ENCODE results near the gene DENND4A.

DENND4A gene

GRCh38 chr15:65638109-65638508 lies 154.0 kb downstream of the DENND4A start:
- TF ChIP-seq ZNF70 (CRISPR knock-in tag; IDR thresholded peaks at IDR 0.05) = no peak
- no peak for TF ChIP-seq TOX (CRISPR knock-in tag; IDR thresholded peaks at IDR 0.05; ENCODE audit: borderline replicate concordance)
- TF ChIP-seq RARB (CRISPR knock-in tag; IDR thresholded peaks at IDR 0.05) = no peak
- peak; percentile 33 for ATAC-seq

GRCh38 chr15:65634356-65634755 lies 157.7 kb downstream of the DENND4A start:
- no peak for ATAC-seq
- TF ChIP-seq ZNF565 (CRISPR knock-in tag; conservative IDR thresholded peaks at IDR 0.05; ENCODE audit: low read depth) (no peak), ARNTL (CRISPR knock-in tag; IDR thresholded peaks at IDR 0.05; ENCODE audit: borderline replicate concordance, low read depth) (no peak), TSHZ2 (CRISPR knock-in tag; IDR thresholded peaks at IDR 0.05) (no peak), PATZ1 (CRISPR knock-in tag; IDR thresholded peaks at IDR 0.05; ENCODE audit: borderline replicate concordance) (no peak), ZFP30 (CRISPR knock-in tag; IDR thresholded peaks at IDR 0.05) (no peak), GLIS3 (CRISPR knock-in tag; IDR thresholded peaks at IDR 0.05) (no peak), PPARA (CRISPR knock-in tag; IDR thresholded peaks at IDR 0.05; ENCODE audit: borderline replicate concordance) (no peak)

- ATAC-seq = no peak
- TF ChIP-seq CREB5 (CRISPR knock-in tag; IDR thresholded peaks at IDR 0.05; ENCODE audit: low read depth) (no peak), ZNF70 (CRISPR knock-in tag; IDR thresholded peaks at IDR 0.05) (no peak)
Observed at GRCh38 chr15:65633752-65634151, 158.3 kb downstream of the DENND4A start.

GRCh38 chr15:65632780-65633375 lies 159.2 kb downstream of the DENND4A start:
- no peak for ATAC-seq
- TF ChIP-seq PATZ1 (CRISPR knock-in tag; IDR thresholded peaks at IDR 0.05; ENCODE audit: borderline replicate concordance) (no peak), TCF4 (CRISPR knock-in tag; IDR thresholded peaks at IDR 0.05; ENCODE audit: borderline replicate concordance) (no peak), ARNTL (CRISPR knock-in tag; IDR thresholded peaks at IDR 0.05; ENCODE audit: borderline replicate concordance, low read depth) (no peak), ZNF565 (CRISPR knock-in tag; conservative IDR thresholded peaks at IDR 0.05; ENCODE audit: low read depth) (no peak), RARB (CRISPR knock-in tag; IDR thresholded peaks at IDR 0.05) (no peak), CSDC2 (CRISPR knock-in tag; IDR thresholded peaks at IDR 0.05) (no peak), ZFP3 (CRISPR knock-in tag; IDR thresholded peaks at IDR 0.05) (no peak), TSHZ2 (CRISPR knock-in tag; IDR thresholded peaks at IDR 0.05) (no peak), ZNF8 (CRISPR knock-in tag; IDR thresholded peaks at IDR 0.05) (no peak), CSRNP3 (CRISPR knock-in tag; IDR thresholded peaks at IDR 0.05) (no peak), ZNF70 (CRISPR knock-in tag; IDR thresholded peaks at IDR 0.05) (no peak), POU6F1 (CRISPR knock-in tag; IDR thresholded peaks at IDR 0.05; ENCODE audit: borderline replicate concordance, low read depth) (no peak), CREB5 (CRISPR knock-in tag; IDR thresholded peaks at IDR 0.05; ENCODE audit: low read depth) (no peak), ZC3H10 (CRISPR knock-in tag; IDR thresholded peaks at IDR 0.05) (no peak), ISL1 (CRISPR knock-in tag; IDR thresholded peaks at IDR 0.05) (no peak)

Data from SK-N-SH treated with all-trans-retinoic acid at 6 μM for 48 hours (cell line).